GM23338 (cell line): ENCODE data around the gene NRCAM. TPM values are rescaled to one million over a fixed set of nuclear protein-coding genes. Genes with fewer than 3 reads are reported as not detected.
A peak's percentile ranks its signal among the peaks of the same experiment; 100 is the strongest.

ENCODE experiments used
- ATAC-seq: fragments of 200-7000 bp; cut with Tn5 transposase; 3 replicates; pipeline ENCODE4 v1.9.1; 2020
- DNase-seq: peaks from one replicate; pipeline ENCODE4 v3.0.0-alpha.2; 2015; ENCODE audit warnings: low spot score
- H2AFZ ChIP-seq: fragments of 200-600 bp; sonication (generic); 2 replicates; pipeline ENCODE4 v1.8.0; 2016; ENCODE audit warnings: antibody characterized with exemption, mild to moderate bottlenecking, moderate library complexity
- H3F3A ChIP-seq: fragments of 200-600 bp; sonication (generic); replicated peaks from 2 replicates; pipeline ENCODE4 v1.8.0; 2017; ENCODE audit warnings: antibody characterized with exemption, mixed run types, low read depth
- H3K27ac ChIP-seq: fragments of 200-600 bp; sonication (generic); 2 replicates; pipeline ENCODE4 v1.6.1; 2016; ENCODE audit warnings: low read depth
- H3K27me3 ChIP-seq: fragments of 200-600 bp; sonication (generic); 2 replicates; pipeline ENCODE4 v1.8.0; 2016; ENCODE audit warnings: mild to moderate bottlenecking, mixed run types, moderate library complexity; ENCODE audit not compliant: insufficient read depth
- H3K36me3 ChIP-seq: fragments of 200-600 bp; sonication (generic); 2 replicates; pipeline ENCODE4 v1.8.0; 2016; ENCODE audit warnings: mild to moderate bottlenecking; ENCODE audit not compliant: insufficient read depth
- H3K4me1 ChIP-seq: fragments of 200-600 bp; sonication (generic); 2 replicates; pipeline ENCODE4 v1.8.0; 2016; ENCODE audit warnings: mild to moderate bottlenecking, moderate library complexity; ENCODE audit not compliant: insufficient read depth
- H3K4me2 ChIP-seq: fragments of 200-600 bp; sonication (generic); 2 replicates; pipeline ENCODE4 v1.7.1; 2017; ENCODE audit warnings: mixed run types
- H3K4me3 ChIP-seq: fragments of 200-600 bp; sonication (generic); 2 replicates; pipeline ENCODE4 v1.6.1; 2016; ENCODE audit warnings: mixed run types
- H3K79me2 ChIP-seq: fragments of 200-600 bp; sonication (generic); replicated peaks from 2 replicates; pipeline ENCODE4 v1.8.0; 2017; ENCODE audit warnings: mild to moderate bottlenecking; ENCODE audit not compliant: insufficient read depth
- H3K9me2 ChIP-seq: fragments of 200-600 bp; sonication (generic); 2 replicates; pipeline ENCODE4 v1.8.0; 2017; ENCODE audit not compliant: insufficient read depth
- H4K20me1 ChIP-seq: fragments of 200-600 bp; sonication (generic); replicated peaks from 2 replicates; pipeline ENCODE4 v1.8.0; 2017; ENCODE audit warnings: mild to moderate bottlenecking; ENCODE audit not compliant: insufficient read depth
- H3K27ac Mint-ChIP-seq: 2 replicates; pipeline ENCODE4 v1.8.0; 2020; ENCODE audit warnings: inconsistent platforms, mild to moderate bottlenecking, moderate library complexity, mixed read lengths
- H3K27me3 Mint-ChIP-seq: 3 replicates; pipeline ENCODE4 v1.8.0; 2022; ENCODE audit warnings: low read depth, mild to moderate bottlenecking, moderate library complexity, mixed read lengths, inconsistent platforms; ENCODE audit not compliant: insufficient read depth, poor library complexity
- H3K36me3 Mint-ChIP-seq: 3 replicates; pipeline ENCODE4 v1.8.0; 2021; ENCODE audit warnings: low read depth, mild to moderate bottlenecking, inconsistent platforms, moderate library complexity, mixed read lengths
- H3K4me1 Mint-ChIP-seq: 3 replicates; pipeline ENCODE4 v1.8.0; 2020; ENCODE audit warnings: mild to moderate bottlenecking, inconsistent platforms, mixed read lengths
- H3K4me3 Mint-ChIP-seq: 3 replicates; pipeline ENCODE4 v1.8.0; 2021; ENCODE audit warnings: moderate library complexity, mild to moderate bottlenecking, inconsistent platforms, mixed read lengths
- H3K9me3 Mint-ChIP-seq: 3 replicates; pipeline ENCODE4 v1.8.0; 2020; ENCODE audit warnings: moderate library complexity, mild to moderate bottlenecking, inconsistent platforms, mixed read lengths
- CREB1 ChIP-seq: fragments of 250-450 bp; sonication (Bioruptor Pico); IDR thresholded peaks from 2 replicates; pipeline ENCODE4 v1.5.0; 2020; ENCODE audit warnings: low read depth, mild to moderate bottlenecking, moderate library complexity
- CTCF ChIP-seq, 2 experiments: fragments of 200-600 bp in 1 of 2; sonication (generic) in 1 of 2; conservative IDR thresholded peaks; 2 replicates each; pipeline versions ENCODE4 v1.5.1 to v1.6.1; 2016 to 2017; ENCODE audit warnings: antibody characterized with exemption in 2 of 2, low read depth in 2 of 2, mild to moderate bottlenecking in 2 of 2, moderate library complexity in 1 of 2
- ETS1 ChIP-seq: IDR thresholded peaks from 2 replicates; pipeline ENCODE4 v1.6.1; 2016; ENCODE audit warnings: antibody characterized with exemption
- EZH2 ChIP-seq: fragments of 200-600 bp; sonication (generic); IDR thresholded peaks from one replicate; pipeline ENCODE4 v1.8.0; 2017; ENCODE audit warnings: antibody characterized with exemption, mild to moderate bottlenecking, low read depth; ENCODE audit not compliant: unreplicated experiment
- EZH2phosphoT487 ChIP-seq: fragments of 200-600 bp; sonication (generic); IDR thresholded peaks from one replicate; pipeline ENCODE4 v1.8.1; 2018; ENCODE audit warnings: antibody characterized with exemption; ENCODE audit not compliant: unreplicated experiment
- JUNB ChIP-seq: IDR thresholded peaks from one replicate; pipeline ENCODE4 v1.6.1; 2016; ENCODE audit warnings: antibody characterized with exemption; ENCODE audit not compliant: unreplicated experiment
- NANOG ChIP-seq: IDR thresholded peaks from 2 replicates; pipeline ENCODE4 v1.6.1; 2016; ENCODE audit warnings: antibody characterized with exemption, borderline replicate concordance
- POLR2AphosphoS5 ChIP-seq: IDR thresholded peaks from 2 replicates; pipeline ENCODE4 v1.6.1; 2016; ENCODE audit warnings: antibody characterized with exemption, low read depth
- REST ChIP-seq: IDR thresholded peaks from one replicate; pipeline ENCODE4 v1.6.1; 2018; ENCODE audit warnings: antibody characterized with exemption; ENCODE audit not compliant: unreplicated experiment
- STAT1 ChIP-seq: IDR thresholded peaks from one replicate; pipeline ENCODE4 v1.6.1; 2016; ENCODE audit warnings: antibody characterized with exemption; ENCODE audit not compliant: unreplicated experiment
- ZNF114 ChIP-seq: fragments of 250-450 bp; sonication (Bioruptor Pico); IDR thresholded peaks from 2 replicates; pipeline ENCODE4 v1.5.0; 2020; ENCODE audit warnings: mild to moderate bottlenecking, moderate library complexity
- ZNF331 ChIP-seq: fragments of 250-450 bp; sonication (Bioruptor Pico); IDR thresholded peaks from 2 replicates; pipeline ENCODE4 v1.5.0; 2020; ENCODE audit warnings: low read depth, mild to moderate bottlenecking, moderate library complexity
- ZNF462 ChIP-seq: fragments of 250-450 bp; sonication (Bioruptor Pico); IDR thresholded peaks from 2 replicates; pipeline ENCODE4 v1.5.0; 2020; ENCODE audit warnings: mild to moderate bottlenecking, moderate library complexity
- polyA plus RNA-seq: library from polyadenylated mRNA; unstranded; fragments of >200 nt; fragmentation: Nextera tagmentation; extraction: Ambion mirVana; gene quantifications from 2 replicates; pipeline ENCODE4 v1.2.1, GENCODE V29; 2016
- total RNA-seq: library from RNA; depleted of rRNA; stranded (reverse); fragments of >200 nt; shearing (Covaris generic); gene quantifications from 2 replicates; pipeline ENCODE4 v1.2.3, GENCODE V29; 2014

Gene NRCAM
- total and polyA plus RNA-seq, 2 experiments from 2014 or later = 2.5 to 6.8 TPM

- Histone ChIP-seq H4K20me1 (no peaks in the 10 kb centered on the region), H3K9me2 (no peaks in the 10 kb centered on the region; the same call in 1 of the 2 replicates), H3K79me2 (no peaks in the 10 kb centered on the region), H3K4me3 (no peak overlapping the region), H2AFZ (no peak overlapping the region), H3K36me3 (no peaks in the 10 kb centered on the region), H3F3A (no peaks in the 10 kb centered on the region), H3K27ac (peak overlapping the region; percentile 55), H3K4me1 (peaks cover 23% of the 10 kb centered on the region), H3K4me2 (no peak overlapping the region), H3K27me3 (no peaks in the 10 kb centered on the region)
- Mint-ChIP-seq H3K27me3 (peaks cover under 1% of the 10 kb centered on the region), H3K36me3 (no peaks in the 10 kb centered on the region), H3K9me3 (no peaks in the 10 kb centered on the region; the same call in 2 of the 3 replicates), H3K4me3 (no peak overlapping the region), H3K27ac (no peak overlapping the region), H3K4me1 (peaks cover 24% of the 10 kb centered on the region)
- no peak for TF ChIP-seq JUNB
- no peak for TF ChIP-seq ZNF114 (CRISPR knock-in tag)
- TF ChIP-seq REST = peak; percentile 94
- no peak for TF ChIP-seq CREB1
- TF ChIP-seq EZH2phosphoT487 = no peak
- TF ChIP-seq CTCF (conservative IDR thresholded peaks at IDR 0.05; ENCODE audit: low read depth in 2 of 2) = no peak
- no peak for TF ChIP-seq POLR2AphosphoS5
- TF ChIP-seq ZNF331 = peak; percentile 73
- TF ChIP-seq NANOG = no peak
- TF ChIP-seq ETS1 = no peak
- TF ChIP-seq STAT1 = no peak
- no peak for TF ChIP-seq EZH2
- TF ChIP-seq ZNF462 (CRISPR knock-in tag) = peak; percentile 38; the same call in 1 of the 2 replicates
- ATAC-seq (peak; percentile 100), DNase-seq (peak; percentile 96)
Observed at GRCh38 chr7:108347616-108348015, 108.6 kb downstream of the NRCAM start.
